Measurements from ENCODE around the gene MVB12B. TPM values are rescaled to one million over a fixed set of nuclear protein-coding genes. Genes with fewer than 3 reads are reported as not detected.

The MVB12B gene
- polyA plus RNA-seq, 6 donors from 2014 or later: 1.2 to 2.6 (median 2.5) TPM; not detected in 1

GRCh38 chr9:126495411-126496180, 169.0 kb downstream of the MVB12B start:
- no peak for DNase-seq

GRCh38 chr9:126496181-126496576, 169.6 kb downstream of the MVB12B start:
- peaks cover 0 to 1% (median 0%) of the 10 kb centered on the region in 7 donors for H3K9me3 Mint-ChIP-seq
- H3K4me1 Mint-ChIP-seq: peaks cover 9 to 23% (median 16%) of the 10 kb centered on the region in 3 donors
- H3K27me3 Mint-ChIP-seq: peaks cover 10 to 45% (median 40%) of the 10 kb centered on the region in 3 donors
- no peak overlapping the region for H3K4me3 Mint-ChIP-seq
- no peak for ATAC-seq (ENCODE audit: low read depth in 2 of 2)
- no peak overlapping the region for H3K27ac Mint-ChIP-seq
- no peak for DNase-seq
- no peaks in the 10 kb centered on the region for H3K36me3 Mint-ChIP-seq

More at GRCh38 chr9:126495411-126496180, 169.0 kb downstream of the MVB12B start:
- H3K27me3 Mint-ChIP-seq: peaks cover 11 to 39% (median 34%) of the 10 kb centered on the region in 3 donors
- no peak overlapping the region for H3K4me3 Mint-ChIP-seq
- no peak for ATAC-seq (ENCODE audit: low read depth in 2 of 2)
- H3K27ac Mint-ChIP-seq: no peak overlapping the region
- H3K4me1 Mint-ChIP-seq: peaks cover 4 to 17% (median 14%) of the 10 kb centered on the region in 3 donors
- H3K36me3 Mint-ChIP-seq: no peaks in the 10 kb centered on the region
- H3K9me3 Mint-ChIP-seq: no peaks in the 10 kb centered on the region

- Mint-ChIP-seq H3K4me3 (no peak overlapping the region), H3K9me3 (peaks cover 0 to 1% (median 0%) of the 10 kb centered on the region in 7 donors), H3K27me3 (peaks cover 7 to 45% (median 40%) of the 10 kb centered on the region in 3 donors), H3K36me3 (no peaks in the 10 kb centered on the region), H3K4me1 (peaks cover 9 to 23% (median 15%) of the 10 kb centered on the region in 3 donors), H3K27ac (peak overlapping the region in 1 of 6 donors; percentile 28)
- ATAC-seq (ENCODE audit: low read depth in 2 of 2) (no peak), DNase-seq (no peak)
These were observed 170.4 kb downstream of the MVB12B start for GRCh38 chr9:126496781-126497659.

- H3K36me3 Mint-ChIP-seq: no peaks in the 10 kb centered on the region
- ATAC-seq (ENCODE audit: low read depth in 2 of 2) (no peak), DNase-seq (no peak)
- H3K4me1 Mint-ChIP-seq: peaks cover 9 to 23% (median 15%) of the 10 kb centered on the region in 3 donors
- peak overlapping the region in 1 of 8 donors; percentile 20 for H3K4me3 Mint-ChIP-seq
- peaks cover 7 to 45% (median 40%) of the 10 kb centered on the region in 3 donors for H3K27me3 Mint-ChIP-seq
- H3K9me3 Mint-ChIP-seq: peaks cover 0 to 1% (median 0%) of the 10 kb centered on the region in 7 donors
- H3K27ac Mint-ChIP-seq: no peak overlapping the region
These were observed 171.1 kb downstream of the MVB12B start for GRCh38 chr9:126497660-126498275.

- H3K9me3 Mint-ChIP-seq: peaks cover 0 to 1% (median 0%) of the 10 kb centered on the region in 7 donors
- no peaks in the 10 kb centered on the region for H3K36me3 Mint-ChIP-seq
- no peak for DNase-seq
- peaks cover 9 to 23% (median 15%) of the 10 kb centered on the region in 3 donors for H3K4me1 Mint-ChIP-seq
- H3K27me3 Mint-ChIP-seq: peaks cover 7 to 45% (median 40%) of the 10 kb centered on the region in 3 donors
- ATAC-seq (ENCODE audit: low read depth in 2 of 2): no peak
- H3K27ac Mint-ChIP-seq: peak overlapping the region in 1 of 6 donors; percentile 16
- peak overlapping the region in 2 of 8 donors; percentile 20 to 78 for H3K4me3 Mint-ChIP-seq
These were observed 171.7 kb downstream of the MVB12B start for GRCh38 chr9:126498331-126498730.

- Mint-ChIP-seq H3K27me3 (peaks cover 7 to 45% (median 40%) of the 10 kb centered on the region in 3 donors), H3K36me3 (no peaks in the 10 kb centered on the region), H3K4me3 (peak overlapping the region in 7 of 8 donors; percentile 22 to 88 (median 72)), H3K27ac (peak overlapping the region in 1 of 6 donors; percentile 38), H3K9me3 (peaks cover 0 to 1% (median 0%) of the 10 kb centered on the region in 7 donors), H3K4me1 (peaks cover 9 to 23% (median 15%) of the 10 kb centered on the region in 3 donors)
- DNase-seq (peak; percentile 51), ATAC-seq (ENCODE audit: low read depth in 2 of 2) (peak; percentile 70 to 74)
These were observed 172.6 kb downstream of the MVB12B start for GRCh38 chr9:126499005-126499910.

- Mint-ChIP-seq H3K27ac (peak overlapping the region in 1 of 6 donors; percentile 16), H3K4me3 (peak overlapping the region in 6 of 8 donors; percentile 34 to 89 (median 68)), H3K9me3 (peaks cover 0 to 1% (median 0%) of the 10 kb centered on the region in 7 donors), H3K36me3 (no peaks in the 10 kb centered on the region), H3K27me3 (peaks cover 7 to 45% (median 40%) of the 10 kb centered on the region in 3 donors), H3K4me1 (peaks cover 9 to 23% (median 15%) of the 10 kb centered on the region in 3 donors)
- no peak for DNase-seq
- ATAC-seq (ENCODE audit: low read depth in 2 of 2): no peak
These were observed 173.4 kb downstream of the MVB12B start for GRCh38 chr9:126499911-126500599.

GRCh38 chr9:126500600-126501382, 174.2 kb downstream of the MVB12B start:
- peaks cover 0 to 1% (median 0%) of the 10 kb centered on the region in 7 donors for H3K9me3 Mint-ChIP-seq
- no peak overlapping the region for H3K27ac Mint-ChIP-seq
- no peaks in the 10 kb centered on the region for H3K36me3 Mint-ChIP-seq
- H3K27me3 Mint-ChIP-seq: peaks cover 7 to 45% (median 40%) of the 10 kb centered on the region in 3 donors
- DNase-seq: peak; percentile 62
- peaks cover 9 to 23% (median 15%) of the 10 kb centered on the region in 3 donors for H3K4me1 Mint-ChIP-seq
- ATAC-seq (ENCODE audit: low read depth in 2 of 2): peak; percentile 72 to 76
- peak overlapping the region in 7 of 8 donors; percentile 5 to 70 (median 25) for H3K4me3 Mint-ChIP-seq

- peak overlapping the region in 1 of 8 donors; percentile 10 for H3K4me3 Mint-ChIP-seq
- H3K36me3 Mint-ChIP-seq: no peaks in the 10 kb centered on the region
- peaks cover 9 to 23% (median 15%) of the 10 kb centered on the region in 3 donors for H3K4me1 Mint-ChIP-seq
- H3K27ac Mint-ChIP-seq: no peak overlapping the region
- ATAC-seq (ENCODE audit: low read depth in 2 of 2) (no peak), DNase-seq (no peak)
- peaks cover 7 to 41% (median 36%) of the 10 kb centered on the region in 3 donors for H3K27me3 Mint-ChIP-seq
- peaks cover 0 to 1% (median 0%) of the 10 kb centered on the region in 7 donors for H3K9me3 Mint-ChIP-seq
These were observed 175.0 kb downstream of the MVB12B start for GRCh38 chr9:126501383-126502331.

Data from naive B cell (primary cell).